Stomach (tissue), 9 donors: ENCODE results near the gene FAM81A. TPM values are rescaled to one million over a fixed set of nuclear protein-coding genes. Genes with fewer than 3 reads are reported as not detected.
A peak's percentile ranks its signal among the peaks of the same experiment; 100 is the strongest.
"Not testable (repeated sequence)": the region's sequence is repeated elsewhere in the genome, so short reads cannot be mapped to it uniquely, and the experiment has no call there.

Experiments
- DNase-seq, 2 donors: peaks; one replicate each; pipeline versions ENCODE4 v3.0.0 to v3.0.0-alpha.2; 2013 to 2019
- H3K27ac ChIP-seq, 5 donors: fragments of 200-600 bp in 4 of 5; sonication (generic) in 4 of 5; one replicate each; pipeline ENCODE4 v1.5.1; 2013 to 2019; ENCODE audit warnings: mild to moderate bottlenecking in 1 of 5, moderate library complexity in 1 of 5
- H3K27me3 ChIP-seq, 3 donors: fragments of 200-600 bp; sonication (generic); one replicate each; pipeline ENCODE4 v1.5.1; 2017 to 2019; ENCODE audit warnings: mixed run types in 1 of 3
- H3K36me3 ChIP-seq, 4 donors: fragments of 200-600 bp; sonication (generic); 1 replicate in 3 of 4; 2 replicates in 1 of 4; pipeline ENCODE4 v1.5.1; 2016 to 2019
- H3K4me1 ChIP-seq, 4 donors: fragments of 200-600 bp; sonication (generic); one replicate each; pipeline ENCODE4 v1.5.1; 2016 to 2019
- H3K4me3 ChIP-seq, 4 donors: fragments of 200-600 bp; sonication (generic) in 3 of 4; one replicate each; pipeline ENCODE4 v1.5.1; 2016 to 2019; ENCODE audit warnings: mild to moderate bottlenecking in 1 of 4
- H3K9me3 ChIP-seq, 4 donors: fragments of 200-600 bp; sonication (generic); one replicate each; pipeline ENCODE4 v1.5.1; 2016 to 2019
- CTCF ChIP-seq, 7 experiments: fragments of 450-650 bp in 4 of 7; fragments of 200-600 bp in 3 of 7; sonication (generic) in 3 of 7; IDR thresholded peaks; one replicate each; pipeline ENCODE4 v1.5.1; 2016 to 2019; ENCODE audit warnings: antibody characterized with exemption in 7 of 7, control low read depth in 2 of 7, mild to moderate bottlenecking in 1 of 7
- EP300 ChIP-seq: sonication (generic); formaldehyde crosslinking; IDR thresholded peaks from one replicate; pipeline ENCODE4 v1.6.1; 2017; ENCODE audit warnings: antibody characterized with exemption
- POLR2A ChIP-seq, 4 donors: fragments of 450-650 bp; IDR thresholded peaks; one replicate each; pipeline ENCODE4 v1.6.1; 2016; ENCODE audit warnings: antibody characterized with exemption in 4 of 4, control low read depth in 2 of 4, mild to moderate bottlenecking in 1 of 4, moderate library complexity in 1 of 4
- POLR2AphosphoS5 ChIP-seq, 3 donors: sonication (generic); formaldehyde crosslinking; IDR thresholded peaks; one replicate each; pipeline ENCODE4 v1.6.1; 2016; ENCODE audit warnings: antibody characterized with exemption in 3 of 3
- WGBS, 5 donors: extraction: QIAGEN DNeasy Blood & Tissue Kit in 3 of 5; methylation state at CpG; one replicate each; pipeline versions ENCODE4 v1.1.5 to v1.1.7; 2013 to 2018; 5-methylcytosine and 5-hydroxymethylcytosine counted together
- intact Hi-C: fragments of 100-400 bp; cut with DNase I; formaldehyde crosslinking; loops from one replicate; pipeline ENCODE4 v1.15.1; 2023; ENCODE audit warnings: low total_unique reads
- polyA plus RNA-seq, 3 donors: library from polyadenylated mRNA; stranded (reverse); fragments of 200-250 nt; gene quantifications; one replicate each; pipeline ENCODE4 v1.2.3, GENCODE V29; 2013
- total RNA-seq, 5 donors: library from RNA; depleted of rRNA; stranded (reverse); fragments of >200 nt; gene quantifications; one replicate each; pipeline versions ENCODE4 v1.1.0 to v1.2.3, GENCODE V29; 2014 to 2016
- donor health status: healthy with polysubstance abuse.
- donor health status: Bipolar disorder and iron deficiency.
- donor health status: healthy.

Gene FAM81A
- total and polyA plus RNA-seq, 8 donors = 0.14 to 5.4 (median 0.84) TPM; not detected in 2

GRCh38 chr15:59485036-59485435 lies 47.0 kb downstream of the FAM81A start:
- Histone ChIP-seq H3K4me1 (no peaks in the 10 kb centered on the region), H3K36me3 (no peaks in the 10 kb centered on the region), H3K27ac (no peak overlapping the region), H3K4me3 (no peak overlapping the region), H3K27me3 (no peaks in the 10 kb centered on the region), H3K9me3 (no peaks in the 10 kb centered on the region)
- 88 to 100% (median 97%) methylated on average over 3 to 4 of the region's 4 CpGs for WGBS, 5 donors
- intact Hi-C loops = no loop called here
- TF ChIP-seq POLR2A (IDR thresholded peaks at IDR 0.05) = no peak
- TF ChIP-seq CTCF (IDR thresholded peaks at IDR 0.05) = no peak
- no peak for TF ChIP-seq EP300
- TF ChIP-seq POLR2AphosphoS5 (IDR thresholded peaks at IDR 0.05) = no peak
- DNase-seq = no peak

- H3K36me3 ChIP-seq, H3K27me3 ChIP-seq, H3K9me3 ChIP-seq, intact Hi-C loops, H3K4me3 ChIP-seq, DNase-seq, H3K27ac ChIP-seq, H3K4me1 ChIP-seq: not testable (repeated sequence)
Observed at GRCh38 chr15:59489485-59489884, 51.5 kb downstream of the FAM81A start.

- no peak overlapping the region for H3K27ac ChIP-seq
- WGBS, 5 donors = 32 to 57% (median 41%) methylated on average over 5 of the region's 5 CpGs
Observed at GRCh38 chr15:59491062-59491461, 53.1 kb downstream of the FAM81A start.

GRCh38 chr15:59492389-59493377 lies 54.7 kb downstream of the FAM81A start:
- Histone ChIP-seq H3K4me3 (no peak overlapping the region), H3K4me1 (peaks cover 0 to 7% (median 3%) of the 10 kb centered on the region in 4 donors), H3K27me3 (no peaks in the 10 kb centered on the region), H3K36me3 (no peaks in the 10 kb centered on the region), H3K9me3 (no peaks in the 10 kb centered on the region), H3K27ac (no peak overlapping the region)
- DNase-seq = peak; percentile 66 to 90
- 17 to 29% (median 21%) methylated on average over 9 to 11 of the region's 11 CpGs for WGBS, 5 donors
- TF ChIP-seq EP300 (no peak), POLR2AphosphoS5 (IDR thresholded peaks at IDR 0.05) (peak in 1 of 3 donors; percentile 35), CTCF (IDR thresholded peaks at IDR 0.05) (peak in 5 of 7 experiments; percentile 62 to 89 (median 74))
- intact Hi-C loops = loop anchor here (10.0 kb wide), 2 partner anchors 248 to 518 kb away; no protein-coding TSS in a partner anchor

More at GRCh38 chr15:59491062-59491461, 53.1 kb downstream of the FAM81A start:
- Histone ChIP-seq H3K9me3 (no peaks in the 10 kb centered on the region), H3K4me1 (peaks cover 0 to 7% (median 3%) of the 10 kb centered on the region in 4 donors), H3K36me3 (no peaks in the 10 kb centered on the region), H3K27me3 (no peaks in the 10 kb centered on the region), H3K4me3 (no peak overlapping the region)
- DNase-seq = no peak
- TF ChIP-seq POLR2AphosphoS5 (IDR thresholded peaks at IDR 0.05) (no peak), POLR2A (IDR thresholded peaks at IDR 0.05) (no peak), EP300 (no peak), CTCF (IDR thresholded peaks at IDR 0.05) (no peak)
- intact Hi-C loops = loop anchor here (10.0 kb wide), 2 partner anchors 246 to 516 kb away; no protein-coding TSS in a partner anchor
